Adipose tissue (tissue), 3 donors: ENCODE data around the gene ZSWIM8. TPM values are rescaled to one million over a fixed set of nuclear protein-coding genes. Genes with fewer than 3 reads are reported as not detected.
A peak's percentile ranks its signal among the peaks of the same experiment; 100 is the strongest.
"Not testable (repeated sequence)": the region's sequence is repeated elsewhere in the genome, so short reads cannot be mapped to it uniquely, and the experiment has no call there.

Source experiments
- H3K27ac ChIP-seq: one replicate; pipeline ENCODE4 v1.5.1; 2013; ENCODE audit warnings: low read depth, low read length
- WGBS, 3 donors: extraction: QIAGEN DNeasy Blood & Tissue Kit; methylation state at CpG; one replicate each; pipeline ENCODE4 v1.1.7; 2013; 5-methylcytosine and 5-hydroxymethylcytosine counted together
- polyA plus RNA-seq, 3 donors: library from polyadenylated mRNA; stranded (reverse); fragments of 200-250 nt; gene quantifications; one replicate each; pipeline ENCODE4 v1.2.3, GENCODE V29; 2013
- donor health status: healthy with polysubstance abuse.
- donor health status: Bipolar disorder and iron deficiency.
- donor health status: healthy.

Gene ZSWIM8, protein sequence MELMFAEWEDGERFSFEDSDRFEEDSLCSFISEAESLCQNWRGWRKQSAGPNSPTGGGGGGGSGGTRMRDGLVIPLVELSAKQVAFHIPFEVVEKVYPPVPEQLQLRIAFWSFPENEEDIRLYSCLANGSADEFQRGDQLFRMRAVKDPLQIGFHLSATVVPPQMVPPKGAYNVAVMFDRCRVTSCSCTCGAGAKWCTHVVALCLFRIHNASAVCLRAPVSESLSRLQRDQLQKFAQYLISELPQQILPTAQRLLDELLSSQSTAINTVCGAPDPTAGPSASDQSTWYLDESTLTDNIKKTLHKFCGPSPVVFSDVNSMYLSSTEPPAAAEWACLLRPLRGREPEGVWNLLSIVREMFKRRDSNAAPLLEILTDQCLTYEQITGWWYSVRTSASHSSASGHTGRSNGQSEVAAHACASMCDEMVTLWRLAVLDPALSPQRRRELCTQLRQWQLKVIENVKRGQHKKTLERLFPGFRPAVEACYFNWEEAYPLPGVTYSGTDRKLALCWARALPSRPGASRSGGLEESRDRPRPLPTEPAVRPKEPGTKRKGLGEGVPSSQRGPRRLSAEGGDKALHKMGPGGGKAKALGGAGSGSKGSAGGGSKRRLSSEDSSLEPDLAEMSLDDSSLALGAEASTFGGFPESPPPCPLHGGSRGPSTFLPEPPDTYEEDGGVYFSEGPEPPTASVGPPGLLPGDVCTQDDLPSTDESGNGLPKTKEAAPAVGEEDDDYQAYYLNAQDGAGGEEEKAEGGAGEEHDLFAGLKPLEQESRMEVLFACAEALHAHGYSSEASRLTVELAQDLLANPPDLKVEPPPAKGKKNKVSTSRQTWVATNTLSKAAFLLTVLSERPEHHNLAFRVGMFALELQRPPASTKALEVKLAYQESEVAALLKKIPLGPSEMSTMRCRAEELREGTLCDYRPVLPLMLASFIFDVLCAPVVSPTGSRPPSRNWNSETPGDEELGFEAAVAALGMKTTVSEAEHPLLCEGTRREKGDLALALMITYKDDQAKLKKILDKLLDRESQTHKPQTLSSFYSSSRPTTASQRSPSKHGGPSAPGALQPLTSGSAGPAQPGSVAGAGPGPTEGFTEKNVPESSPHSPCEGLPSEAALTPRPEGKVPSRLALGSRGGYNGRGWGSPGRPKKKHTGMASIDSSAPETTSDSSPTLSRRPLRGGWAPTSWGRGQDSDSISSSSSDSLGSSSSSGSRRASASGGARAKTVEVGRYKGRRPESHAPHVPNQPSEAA (N-terminal part only)
- 10 to 100 TPM; 47.1 to 86.5 (median 65.1) TPM for polyA plus RNA-seq

DNA sequence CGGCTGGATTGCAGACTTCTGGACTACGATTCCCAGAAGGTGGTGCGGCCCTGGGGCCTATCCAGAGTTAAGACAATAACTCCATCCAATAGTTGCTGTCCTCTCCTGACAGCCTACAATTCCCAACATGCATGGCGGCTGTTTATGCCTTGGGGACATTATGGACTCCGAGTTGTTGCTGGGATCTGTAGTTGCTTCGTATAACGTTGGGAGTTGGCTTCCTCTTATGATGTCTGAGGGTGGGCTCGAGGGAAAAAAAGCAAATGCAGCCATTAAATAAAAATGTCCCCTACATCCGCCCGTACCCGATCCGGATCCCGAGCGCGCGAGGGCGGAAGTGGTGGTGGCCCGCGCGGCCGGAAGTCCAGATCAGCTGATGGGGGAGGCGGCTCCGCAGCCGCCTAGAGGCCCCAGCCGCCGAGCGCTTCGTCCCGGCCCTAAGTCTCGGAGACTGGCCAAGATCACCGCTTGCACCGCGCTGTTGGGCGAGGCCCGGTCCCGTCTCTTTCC is at the start of gene ZSWIM8:
Gene ZSWIM8, plus strand, starts transcription at position 396 of the 510 bp plus-strand sequence. CDS start 273 bp downstream, outside the sequence.
- H3K27ac ChIP-seq = peak within 1 kb of the TSS; percentile 83
- WGBS, 3 donors = 0% methylated on average over 34 to 36 of the region's 36 CpGs

DNA sequence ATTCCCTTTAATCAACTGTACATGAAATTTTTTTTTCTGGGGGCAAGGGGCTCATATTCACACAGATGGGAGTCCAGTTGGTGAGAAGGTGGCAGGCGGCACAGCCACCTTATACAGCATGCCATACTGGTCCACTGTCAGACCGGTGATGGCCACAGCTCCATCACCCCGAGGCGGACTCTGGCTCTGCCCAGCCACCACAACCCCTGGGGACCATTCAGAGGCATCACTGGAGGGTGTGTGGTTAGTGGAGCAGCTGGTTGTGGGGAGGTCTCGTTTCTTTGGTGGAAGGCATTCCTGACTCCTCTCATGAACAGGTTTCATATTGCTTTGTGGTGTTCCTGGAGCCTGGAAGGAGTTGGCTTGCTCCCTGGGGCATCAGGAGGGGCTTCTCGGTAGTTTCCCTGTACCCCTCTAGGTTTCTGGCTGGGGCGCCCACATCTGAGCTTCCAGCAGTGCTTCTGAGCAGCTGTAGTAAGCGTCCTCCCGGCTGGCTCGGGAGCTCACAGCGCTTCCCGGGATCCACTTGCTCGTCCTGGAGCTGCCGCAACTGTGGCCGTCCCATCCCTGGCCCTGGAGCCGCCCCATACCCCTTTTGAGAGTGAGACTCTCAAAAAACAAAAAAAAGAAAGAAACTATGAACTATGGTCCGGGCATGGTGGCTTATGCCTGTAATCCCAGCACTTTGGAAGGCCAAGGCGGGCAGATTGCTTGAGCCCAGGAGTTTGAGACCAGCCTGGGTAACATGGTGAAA is 44.7 kb upstream of the ZSWIM8 start:
- WGBS, 3 donors = 94 to 97% (median 95%) methylated on average over 16 to 18 of the region's 18 CpGs

DNA sequence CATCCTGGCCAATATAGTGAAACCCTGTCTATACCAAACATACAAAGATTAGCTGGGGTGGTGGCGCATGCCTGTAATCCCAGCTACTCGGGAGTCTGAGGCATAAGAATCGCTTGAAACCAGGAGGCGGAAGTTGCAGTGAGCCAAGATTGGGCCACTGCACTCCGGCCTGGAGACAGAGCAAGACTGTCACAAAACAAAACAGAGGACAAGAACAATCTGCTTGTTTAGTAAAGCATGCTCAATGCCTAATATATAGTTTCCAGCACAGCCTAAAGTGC is 43.0 kb upstream of the ZSWIM8 start:
- WGBS, 3 donors = 92 to 93% (median 92%) methylated on average over 5 of the region's 5 CpGs
- no peak overlapping the region for H3K27ac ChIP-seq

More for the DNA sequence above, 44.7 kb upstream of the ZSWIM8 start:
- H3K27ac ChIP-seq = not testable (repeated sequence)

DNA sequence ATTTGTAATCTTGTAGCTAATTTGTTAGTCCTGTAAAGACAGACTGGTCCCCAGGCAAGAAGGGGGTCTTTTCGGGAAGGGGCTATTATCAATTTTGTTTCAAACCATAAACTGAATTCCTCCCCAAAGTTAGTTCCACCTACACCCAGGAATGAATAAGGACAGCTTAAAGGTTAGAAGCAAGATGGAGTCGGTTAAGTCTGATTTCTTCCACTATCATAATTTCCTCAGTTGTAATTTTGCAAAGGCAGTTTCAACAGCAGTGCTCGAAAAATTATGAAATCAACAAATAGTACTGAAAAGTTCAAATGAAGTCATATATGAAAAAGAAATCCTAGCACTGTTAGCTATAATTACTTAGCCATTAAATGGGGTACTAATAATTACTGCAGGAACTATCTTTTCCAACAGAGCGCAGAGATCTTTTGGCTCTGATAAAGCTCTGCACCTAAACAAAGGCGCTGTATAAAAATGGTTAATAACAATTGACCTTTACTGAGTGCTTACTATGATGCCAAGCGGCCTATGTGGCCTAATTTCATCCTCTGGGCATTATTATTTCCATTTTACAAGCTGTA is 42.0 kb upstream of the ZSWIM8 start:
- WGBS, 3 donors = 32 to 38% (median 33%) methylated on average over 6 of the region's 6 CpGs
- peak overlapping the region; percentile 56 for H3K27ac ChIP-seq

DNA sequence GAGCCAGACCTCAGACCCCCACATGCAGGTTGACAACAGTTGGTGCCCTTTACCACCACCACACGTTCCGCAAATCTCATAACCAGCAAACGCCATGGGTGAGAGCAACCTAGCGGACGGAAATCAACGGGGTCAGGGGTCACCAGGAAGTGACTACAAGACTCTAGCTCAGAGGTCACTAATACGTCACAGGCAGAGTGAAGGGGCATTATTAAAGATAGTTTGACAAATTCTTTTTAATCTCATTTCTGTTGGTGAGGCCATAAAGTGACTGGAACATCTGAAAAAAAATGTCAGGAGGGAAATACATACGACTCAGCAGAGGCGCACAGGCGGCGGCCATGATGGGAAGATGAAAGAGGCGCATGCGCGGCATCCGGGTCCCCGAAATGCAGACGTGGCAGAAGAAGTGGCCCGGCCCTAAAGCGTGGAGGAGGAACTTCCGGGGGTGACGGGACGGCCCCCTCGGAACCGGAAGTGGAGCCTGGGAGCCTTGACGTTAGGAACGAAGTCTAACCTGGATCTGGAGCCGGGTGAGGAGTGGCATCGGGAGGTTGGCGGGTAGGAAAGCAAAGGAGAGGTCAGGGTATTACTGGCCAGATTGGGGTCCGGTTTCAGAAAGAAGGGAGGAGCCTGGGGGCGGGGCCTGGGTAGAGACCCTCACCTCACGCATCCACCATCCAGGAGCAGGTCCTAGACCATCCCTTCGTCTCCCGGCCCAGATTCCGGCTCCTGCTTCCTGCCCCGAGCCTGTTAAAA is 41.3 kb upstream of the ZSWIM8 start, which contains the start of gene SEC24C:
Gene SEC24C, plus strand, starts transcription at position 468 of the 759 bp plus-strand sequence. CDS start 2,461 bp downstream, outside the sequence.
- 0 to 1% (median 0%) methylated on average over 35 to 36 of the region's 36 CpGs for WGBS, 3 donors
- H3K27ac ChIP-seq = peak within 1 kb of the TSS; percentile 56

DNA sequence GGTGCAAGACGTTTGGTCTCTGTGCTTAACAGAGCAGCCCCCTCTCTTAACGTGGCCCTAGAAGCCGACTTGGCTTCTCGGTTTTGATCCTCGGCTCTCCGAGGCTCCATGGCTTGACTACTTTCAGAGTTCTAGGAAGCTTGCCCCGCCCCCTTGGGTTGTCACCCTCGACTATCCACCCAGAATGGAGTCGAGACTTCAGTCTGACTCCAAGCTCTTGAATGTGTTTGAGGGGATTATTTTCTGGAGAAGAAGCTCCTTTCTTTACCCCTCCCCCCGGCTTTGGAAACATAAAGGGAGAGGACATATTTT is 40.8 kb upstream of the ZSWIM8 start:
- WGBS, 3 donors = 1% methylated on average over 10 of the region's 10 CpGs
- H3K27ac ChIP-seq = peak overlapping the region; percentile 56

DNA sequence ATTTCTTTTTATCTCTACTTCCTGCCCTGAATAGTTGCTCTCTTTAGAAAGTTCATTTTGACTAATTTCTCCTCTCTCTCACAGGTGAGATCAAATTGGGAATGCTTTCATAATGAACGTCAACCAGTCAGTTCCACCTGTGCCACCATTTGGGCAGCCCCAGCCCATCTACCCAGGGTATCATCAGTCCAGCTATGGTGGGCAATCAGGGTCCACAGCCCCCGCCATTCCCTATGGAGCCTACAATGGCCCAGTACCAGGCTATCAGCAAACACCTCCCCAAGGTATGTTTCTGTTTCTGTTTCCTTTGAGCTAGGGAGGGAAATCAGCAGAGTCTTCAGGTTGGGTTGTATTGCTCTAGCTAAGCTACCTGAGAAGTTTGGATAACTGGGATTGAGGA is 38.7 kb upstream of the ZSWIM8 start:
- WGBS, 3 donors = 74 to 91% (median 83%) methylated on average over 2 of the region's 2 CpGs
- H3K27ac ChIP-seq = no peak overlapping the region

DNA sequence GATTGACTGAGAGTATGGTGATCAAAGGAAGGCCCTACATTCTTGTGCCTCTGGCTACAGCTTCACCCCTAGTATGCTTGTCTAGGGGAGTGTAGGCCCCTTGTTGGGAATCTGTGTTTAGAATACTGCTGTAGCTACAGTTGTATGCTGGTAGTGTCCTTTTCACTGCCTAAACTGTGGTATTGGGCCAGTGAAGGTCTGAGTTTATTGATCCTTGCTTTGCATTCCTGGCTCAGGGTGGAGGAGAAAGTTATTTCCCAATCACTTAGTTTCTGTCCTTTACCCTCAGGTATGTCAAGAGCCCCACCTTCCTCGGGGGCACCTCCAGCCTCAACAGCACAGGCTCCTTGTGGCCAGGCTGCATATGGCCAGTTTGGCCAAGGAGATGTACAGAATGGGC is 34.6 kb upstream of the ZSWIM8 start:
- H3K27ac ChIP-seq = no peak overlapping the region
- WGBS, 3 donors = 65 to 98% (median 96%) methylated on average over 1 of the region's 1 CpG

DNA sequence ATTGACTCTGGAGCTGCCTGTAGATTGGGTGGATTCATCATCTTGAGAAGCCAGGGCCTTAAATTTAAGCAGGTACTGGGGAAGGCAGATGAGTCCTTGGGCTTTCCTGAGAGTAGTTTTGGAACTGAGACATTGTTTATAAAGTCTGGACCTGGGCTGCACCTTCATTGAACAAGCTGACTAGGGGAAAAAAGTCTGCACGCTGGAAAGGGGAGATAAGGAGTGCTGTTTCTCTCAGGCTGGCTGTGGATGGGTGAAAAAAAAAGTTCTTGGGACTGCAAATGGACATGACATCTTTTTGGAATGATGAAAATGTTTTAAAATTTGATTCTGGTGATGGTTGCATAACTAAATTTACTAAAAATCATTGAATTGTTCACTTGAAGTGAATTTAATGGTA is 29.2 kb upstream of the ZSWIM8 start:
- H3K27ac ChIP-seq = no peak overlapping the region
- 48 to 82% (median 69%) methylated on average over 1 of the region's 1 CpG for WGBS, 3 donors

DNA sequence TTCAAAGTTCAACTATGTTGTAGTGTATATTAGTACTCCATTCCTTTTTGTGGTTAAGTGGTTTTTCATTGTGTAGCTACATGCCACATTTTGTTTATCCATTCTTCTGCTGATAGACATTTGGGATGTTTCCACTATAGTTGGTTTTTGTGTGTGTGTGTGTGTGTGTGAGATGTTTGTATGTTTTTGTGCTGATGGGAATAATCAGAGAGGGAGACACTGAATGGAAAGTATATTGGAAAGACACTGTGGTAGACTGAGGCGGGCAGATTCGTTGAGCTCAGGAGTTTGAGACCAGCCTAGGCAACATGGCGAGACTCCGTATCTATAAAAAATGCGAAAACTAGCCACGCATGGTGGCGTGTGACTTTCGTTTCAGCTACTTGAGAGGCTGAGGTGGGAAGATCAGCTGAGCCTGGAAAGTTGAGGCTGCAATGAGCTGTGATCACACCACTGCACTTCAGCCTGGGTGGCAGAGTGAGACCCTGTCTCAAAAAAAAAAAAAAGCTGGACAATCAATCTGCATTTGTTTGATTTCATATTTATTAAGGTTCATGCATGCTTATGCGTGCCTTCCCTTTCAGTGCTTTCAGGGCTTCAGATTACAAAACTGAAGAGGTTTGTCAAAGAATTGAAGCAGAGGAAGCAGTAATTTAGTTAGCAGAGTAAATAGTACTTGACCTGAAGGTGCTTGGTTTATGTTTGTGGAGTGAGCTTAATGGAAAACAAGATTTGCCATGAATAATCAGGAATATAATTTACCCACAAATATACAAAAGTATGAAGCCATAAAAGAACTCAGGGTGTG is 26.5 kb upstream of the ZSWIM8 start:
- H3K27ac ChIP-seq = no peak overlapping the region
- 88 to 90% (median 89%) methylated on average over 9 of the region's 9 CpGs for WGBS, 3 donors

DNA sequence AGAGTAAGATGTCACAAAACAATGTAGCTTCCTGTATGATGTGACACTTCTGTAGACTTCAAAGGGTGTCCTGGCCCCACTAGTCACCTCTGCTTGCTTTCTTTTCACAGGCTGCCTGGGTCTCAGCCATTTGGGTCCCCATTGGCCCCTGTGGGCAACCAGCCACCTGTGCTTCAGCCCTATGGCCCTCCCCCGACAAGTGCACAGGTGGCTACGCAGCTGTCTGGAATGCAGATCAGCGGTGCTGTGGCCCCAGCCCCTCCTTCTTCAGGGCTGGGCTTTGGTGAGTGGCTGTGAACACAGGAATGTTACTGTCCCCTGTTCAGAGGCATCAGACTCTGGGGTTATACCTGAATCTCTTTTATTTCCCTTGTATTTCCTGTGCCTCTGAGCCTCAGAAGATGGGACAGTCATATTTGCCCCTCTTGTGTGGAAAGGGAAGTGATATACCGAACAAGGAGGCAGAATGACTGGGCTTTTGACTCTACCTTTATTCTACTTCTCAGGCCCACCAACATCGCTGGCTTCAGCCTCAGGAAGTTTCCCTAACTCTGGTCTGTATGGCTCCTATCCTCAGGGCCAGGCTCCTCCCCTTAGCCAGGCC is 25.8 kb upstream of the ZSWIM8 start:
- H3K27ac ChIP-seq = no peak overlapping the region
- WGBS, 3 donors = 57 to 91% (median 88%) methylated on average over 5 of the region's 5 CpGs

DNA sequence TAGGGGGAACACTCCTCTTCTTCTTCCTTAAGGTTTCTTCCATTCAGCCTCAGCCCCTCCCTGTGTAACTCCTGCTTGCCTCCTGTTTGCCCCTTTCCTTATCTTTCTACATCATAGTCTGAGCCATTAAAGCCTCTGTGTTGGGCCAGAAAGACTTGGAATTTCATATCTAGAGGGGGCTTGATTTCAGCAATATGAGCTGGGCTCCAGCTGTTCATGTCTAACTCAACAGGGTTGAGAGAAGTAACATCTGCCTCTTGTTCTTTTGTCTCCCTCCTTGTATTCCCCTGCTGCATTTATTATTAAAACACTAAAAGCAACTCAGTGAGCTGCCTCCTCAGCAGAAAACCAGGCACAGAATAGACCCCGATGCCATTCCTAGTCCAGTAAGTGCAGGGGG is 23.6 kb upstream of the ZSWIM8 start:
- 91 to 100% (median 92%) methylated on average over 1 of the region's 1 CpG for WGBS, 3 donors
- H3K27ac ChIP-seq = no peak overlapping the region

DNA sequence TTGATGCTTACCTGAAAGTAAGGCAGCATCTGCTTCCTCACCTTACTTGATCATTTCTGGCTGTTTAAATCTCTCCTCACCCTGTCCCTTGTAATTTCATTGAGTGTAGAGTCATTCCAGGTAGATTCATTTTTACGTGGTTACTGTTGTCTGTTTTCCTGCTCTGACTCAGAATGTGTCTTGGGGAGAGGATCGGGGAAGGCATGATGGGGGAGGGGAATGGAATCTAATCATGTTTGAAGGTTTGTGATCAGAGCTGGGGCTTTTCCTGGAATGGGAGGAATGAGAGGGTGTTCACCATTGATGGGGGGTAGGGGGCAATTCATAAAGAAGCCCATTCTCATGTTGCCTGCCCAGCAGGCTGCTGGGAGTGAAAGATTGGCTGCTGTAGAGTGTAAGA is 22.5 kb upstream of the ZSWIM8 start:
- WGBS, 3 donors = 73 to 88% (median 78%) methylated on average over 2 of the region's 2 CpGs

DNA sequence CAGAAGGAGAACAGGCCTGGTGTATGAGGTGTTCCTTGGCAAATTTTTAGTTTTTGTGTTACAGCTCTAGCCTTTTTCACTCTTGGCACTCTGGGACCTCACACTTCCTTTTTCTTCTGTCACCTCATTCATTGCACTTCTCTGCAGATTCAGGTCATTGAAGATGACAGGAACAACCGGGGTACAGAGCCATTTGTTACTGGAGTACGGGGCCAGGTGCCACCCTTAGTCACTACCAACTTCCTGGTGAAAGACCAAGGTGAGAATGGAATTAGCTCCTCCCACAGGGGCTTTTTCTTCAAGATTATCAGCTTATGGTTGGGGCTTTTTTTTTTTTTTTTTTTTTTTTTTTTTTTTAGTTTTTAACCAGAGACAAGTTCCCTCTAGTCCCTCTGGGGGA is 22.1 kb upstream of the ZSWIM8 start:
- no peak overlapping the region for H3K27ac ChIP-seq
- 82 to 94% (median 92%) methylated on average over 2 of the region's 2 CpGs for WGBS, 3 donors

More for the DNA sequence above, 22.5 kb upstream of the ZSWIM8 start:
- H3K27ac ChIP-seq = no peak overlapping the region

DNA sequence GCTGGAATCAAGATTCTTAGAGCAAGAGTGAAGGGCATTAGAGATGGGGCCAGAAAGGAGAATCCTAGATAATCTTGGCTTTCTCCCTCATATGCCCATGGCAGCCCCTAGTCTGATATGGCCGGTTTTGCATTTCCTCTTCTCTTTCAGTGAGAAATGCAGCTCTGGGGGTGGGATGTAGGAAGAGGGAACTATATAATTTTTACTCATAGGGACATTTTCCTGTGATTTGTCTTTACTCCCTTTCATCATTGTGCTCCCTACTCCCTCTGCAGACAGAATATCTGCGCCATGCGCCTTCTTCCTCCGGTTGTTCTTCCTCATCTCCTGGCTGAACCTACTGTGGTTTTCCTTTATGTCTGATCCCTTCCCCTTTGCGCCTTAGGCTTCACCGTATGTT is 20.3 kb upstream of the ZSWIM8 start:
- WGBS, 3 donors = 84 to 94% (median 85%) methylated on average over 6 of the region's 6 CpGs
- no peak overlapping the region for H3K27ac ChIP-seq

DNA sequence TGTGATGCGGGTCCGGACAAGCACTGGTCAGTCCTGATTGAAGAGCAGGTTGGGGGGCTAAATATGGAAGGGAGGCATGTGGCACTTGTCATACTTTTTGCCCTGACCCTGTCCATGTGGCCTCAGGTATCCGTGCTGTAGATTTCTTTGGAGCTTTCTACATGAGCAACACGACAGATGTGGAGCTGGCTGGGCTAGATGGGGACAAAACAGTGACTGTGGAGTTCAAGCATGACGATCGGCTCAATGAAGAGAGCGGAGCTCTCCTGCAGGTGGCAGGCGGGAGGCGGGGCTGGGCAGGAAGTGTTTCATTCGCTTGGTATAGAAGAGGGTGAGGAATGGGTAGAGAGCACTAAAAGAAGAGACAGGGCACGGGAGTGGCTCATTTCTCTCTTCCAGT is 16.5 kb upstream of the ZSWIM8 start:
- WGBS, 3 donors = 75 to 84% (median 78%) methylated on average over 11 of the region's 11 CpGs
- H3K27ac ChIP-seq = no peak overlapping the region
